GM19238 (cell line): Measurements from ENCODE around the gene CDC25B.

Source experiments
- DNase-seq: peaks from one replicate; pipeline ENCODE4 v3.0.0; 2011; ENCODE audit warnings: low spot score; ENCODE audit not compliant: insufficient read length

The CDC25B gene

DNA sequence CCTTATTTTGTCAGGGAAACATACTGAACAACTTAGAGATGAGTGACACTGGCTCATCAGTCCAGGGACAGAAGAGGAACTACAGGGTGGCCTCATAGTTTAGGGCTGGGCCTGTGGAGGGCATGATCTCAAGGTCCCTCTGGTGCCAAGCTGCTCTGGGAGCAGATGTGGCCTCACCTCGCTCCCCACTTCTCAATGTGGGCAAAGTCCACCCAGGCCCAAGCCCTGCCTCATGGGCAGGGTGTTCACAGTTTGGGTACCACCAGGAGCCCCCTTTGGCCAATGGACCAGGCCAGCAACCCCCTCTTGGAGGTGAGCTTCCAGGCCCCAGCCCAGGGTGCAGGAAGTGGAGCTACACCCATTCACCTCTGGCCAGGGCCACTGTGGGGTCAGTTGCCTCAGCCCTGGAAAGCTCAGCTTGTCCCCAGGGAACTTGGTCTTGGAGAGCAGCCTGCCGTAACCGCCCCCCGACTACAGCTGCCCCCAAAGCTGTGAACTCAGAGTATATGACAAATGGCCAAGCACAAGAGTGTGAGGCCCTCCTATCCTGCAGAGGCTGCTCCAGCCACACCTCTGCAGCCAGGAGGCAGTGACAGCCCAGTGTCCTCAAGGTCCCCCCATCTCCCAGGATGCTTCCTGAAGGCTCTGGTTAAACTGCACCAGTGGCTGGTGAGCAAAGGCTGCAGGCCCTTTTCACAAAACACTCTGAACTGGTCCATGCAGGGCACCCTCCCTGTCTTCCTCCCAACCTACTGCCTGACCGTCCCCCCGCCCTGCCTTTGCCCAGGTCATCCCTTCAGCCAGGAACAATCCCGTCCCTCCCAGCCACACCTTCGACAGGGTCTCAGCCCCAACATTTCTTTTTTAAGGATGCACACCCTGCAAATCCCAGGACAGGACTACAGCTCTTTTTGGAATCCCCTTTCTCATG is 32.2 kb upstream of the CDC25B start:
- DNase-seq = no peak

DNA sequence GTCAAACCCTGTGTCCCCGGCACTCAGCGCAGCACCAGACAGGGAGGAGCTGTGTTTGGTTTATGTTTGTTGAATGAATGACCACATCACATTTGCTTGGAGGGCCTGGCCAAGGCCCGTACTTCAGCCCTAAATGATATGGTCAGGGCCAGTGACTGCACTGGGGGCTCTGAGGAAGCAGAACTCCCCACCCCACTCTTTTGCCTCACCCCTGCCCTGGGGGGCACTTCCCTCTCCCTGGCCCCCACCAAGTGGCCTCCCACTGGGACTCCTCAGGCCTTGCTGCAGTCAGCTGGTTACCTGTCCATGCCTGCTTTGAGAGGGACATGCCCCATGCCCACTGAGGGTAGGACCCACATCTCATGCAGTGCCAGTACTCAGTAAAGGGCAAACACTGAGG is 31.5 kb upstream of the CDC25B start:
- no peak for DNase-seq

DNA sequence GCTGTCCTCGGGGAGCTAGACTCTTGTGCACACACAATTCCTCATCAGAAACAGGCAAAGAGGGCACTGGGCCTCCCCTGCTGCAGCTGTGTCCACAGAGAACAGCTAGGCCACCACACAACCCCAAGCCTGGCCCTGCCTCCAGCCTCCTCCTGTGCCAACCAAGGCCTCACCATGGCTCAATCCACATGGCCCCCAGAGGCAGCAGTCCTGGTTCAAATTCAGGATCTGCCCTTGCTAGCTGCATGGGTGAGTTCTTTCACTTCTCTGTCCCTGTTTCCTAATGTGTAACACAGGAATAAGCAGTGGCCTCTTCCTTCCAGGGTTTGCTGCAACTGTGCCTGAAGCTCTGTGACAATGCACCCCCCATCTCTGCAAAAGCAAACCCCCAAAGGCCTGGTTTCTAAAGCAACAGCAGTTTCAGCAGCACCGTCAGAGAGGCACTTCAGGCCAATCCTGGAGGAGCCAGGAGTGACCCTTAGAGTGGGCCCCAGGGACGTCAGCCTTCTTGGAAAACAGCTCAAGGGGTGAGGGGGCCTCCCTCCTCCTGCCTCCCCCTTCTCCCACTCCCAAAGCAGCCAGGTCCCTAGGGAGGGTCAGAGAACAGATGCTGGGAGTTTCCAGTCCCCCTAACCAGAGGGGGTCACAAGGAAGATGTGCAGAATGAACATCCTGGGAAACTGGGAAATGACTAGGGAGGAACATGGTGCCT is 30.8 kb upstream of the CDC25B start:
- DNase-seq = no peak

DNA sequence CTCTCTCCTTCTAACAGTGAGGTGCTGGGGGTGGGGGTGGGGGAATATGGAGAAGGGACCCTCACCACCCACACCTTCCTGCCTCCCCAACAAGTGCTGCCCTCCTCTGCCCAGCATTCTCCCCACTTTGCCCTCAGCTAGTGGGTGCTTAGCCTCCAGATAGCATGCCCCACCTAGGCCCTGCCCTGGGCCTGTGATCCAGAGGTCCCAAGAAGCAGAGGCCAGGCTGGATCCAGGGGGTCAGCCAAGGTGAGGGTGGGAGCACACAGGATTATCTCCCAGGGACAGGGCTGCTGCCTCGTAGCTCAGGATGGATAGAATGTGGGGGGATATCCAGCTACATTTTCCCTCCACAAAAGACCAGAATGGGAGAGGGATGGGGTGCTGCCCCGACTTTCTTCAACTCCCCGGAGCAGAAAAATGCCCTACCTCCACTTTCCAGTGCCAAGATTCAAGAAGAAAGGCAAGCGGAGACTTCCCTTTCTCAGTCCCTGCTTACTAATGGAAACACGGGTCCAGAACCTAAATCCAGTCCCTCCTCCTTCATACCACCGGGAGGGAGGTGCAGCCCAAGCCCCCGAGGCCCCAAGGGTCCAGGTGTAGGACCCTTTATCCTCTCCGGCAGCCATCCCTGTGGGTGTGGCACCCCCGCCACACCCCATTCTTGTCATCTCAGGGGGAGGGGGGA is 29.5 kb upstream of the CDC25B start:
- no peak for DNase-seq

DNA sequence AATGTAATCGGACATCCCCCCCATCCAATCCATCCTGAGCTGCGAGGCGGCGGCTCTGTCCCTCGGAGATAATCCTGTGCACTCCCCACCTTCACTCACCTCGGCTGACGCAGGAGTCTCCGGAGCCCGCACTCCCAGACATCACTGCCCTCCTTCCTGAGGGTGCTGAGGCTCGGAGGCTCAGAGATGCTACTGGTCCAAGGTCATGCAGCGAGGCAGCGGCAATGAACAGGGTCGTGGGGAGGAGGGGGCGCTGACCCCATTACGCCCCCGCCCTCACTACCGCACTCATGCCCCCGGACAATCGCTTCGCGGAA is 29.0 kb upstream of the CDC25B start:
- DNase-seq = no peak

DNA sequence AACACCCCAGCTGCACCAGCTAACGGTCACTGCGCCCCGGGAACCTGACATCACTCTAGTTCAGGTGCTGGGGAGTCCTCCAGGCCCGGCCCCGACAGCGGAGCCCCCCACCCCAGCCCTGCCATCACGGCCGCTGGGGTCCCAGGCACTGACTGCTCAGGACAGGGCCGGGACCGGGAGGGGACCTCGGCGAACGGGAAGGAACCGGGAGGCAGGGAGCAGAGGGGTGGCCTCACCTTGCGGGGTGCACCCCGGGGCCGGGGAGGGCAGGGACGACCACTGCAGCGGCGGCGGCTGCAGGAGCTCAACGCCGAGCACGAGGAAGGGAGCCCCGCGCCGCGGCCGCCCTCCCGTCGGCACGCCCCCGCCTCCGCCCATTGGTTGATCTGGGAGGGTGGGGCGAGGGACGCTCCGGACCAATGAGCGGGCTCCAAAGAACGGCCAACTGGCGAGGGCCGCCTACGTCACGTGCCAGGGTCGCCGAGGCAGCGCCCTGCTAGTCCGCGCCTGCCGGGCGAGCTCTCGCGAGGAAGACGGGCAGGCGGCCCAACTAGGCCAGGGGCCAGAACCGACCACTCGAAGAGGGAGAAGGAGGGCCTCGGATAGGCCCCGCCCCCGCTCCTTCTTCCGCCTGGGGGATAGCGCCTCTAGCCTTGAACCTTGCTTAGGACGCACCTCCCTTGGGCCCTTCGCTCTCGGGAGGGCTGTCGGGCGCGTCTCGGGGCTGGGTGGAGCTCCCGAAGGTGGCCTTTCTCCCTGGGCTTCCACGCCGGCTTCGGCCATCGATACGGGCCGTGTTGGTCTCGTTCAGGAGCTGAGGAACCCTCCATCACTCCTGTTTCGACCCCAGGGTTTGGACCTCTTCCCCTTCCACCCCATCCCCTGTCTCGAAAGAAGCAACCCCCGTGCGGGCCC is 28.4 kb upstream of the CDC25B start, which contains the start of gene ADISSP:
Gene ADISSP, minus strand, starts transcription at position 327 of the 915 bp plus-strand sequence. CDS start 7,653 bp downstream, outside the sequence.
- peak; percentile 98 for DNase-seq

DNA sequence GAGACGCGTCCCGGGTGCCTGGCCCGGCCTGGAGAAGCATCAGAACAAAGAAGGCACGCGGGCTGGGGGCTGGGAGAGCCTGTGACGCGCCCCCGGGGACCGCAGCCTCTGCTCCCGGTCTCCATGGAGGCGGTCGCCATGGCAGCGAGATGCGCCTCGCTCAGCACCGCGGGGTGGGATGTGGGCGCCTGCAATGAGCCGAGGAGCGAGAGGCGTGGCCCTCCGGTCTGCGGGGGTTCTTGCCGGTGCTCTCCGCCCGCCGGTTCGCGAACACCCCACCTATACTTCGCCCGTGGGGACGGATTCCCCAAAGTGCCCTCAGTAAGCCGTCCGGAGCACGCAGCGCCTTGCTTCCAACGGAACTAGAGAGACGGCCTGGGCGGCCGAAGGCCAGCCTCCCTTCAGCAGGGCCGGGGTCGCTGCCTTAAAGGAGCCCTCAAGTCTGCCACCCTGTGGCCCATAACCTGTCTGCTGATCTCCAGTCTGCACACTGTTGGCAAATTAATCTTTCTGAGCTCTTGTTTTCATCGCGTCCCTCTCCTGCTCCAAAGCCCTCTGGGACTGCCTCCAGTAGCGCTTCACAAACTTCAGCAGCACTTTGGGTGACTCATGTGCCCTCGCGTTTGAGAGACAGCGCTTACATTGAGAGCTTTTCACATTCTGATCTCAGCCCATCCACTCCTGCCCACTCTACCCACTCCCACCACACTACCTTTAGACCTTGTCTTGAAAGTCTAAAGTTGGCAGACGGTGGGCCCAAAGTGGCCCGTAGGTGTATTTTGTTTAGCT is 27.6 kb upstream of the CDC25B start:
- DNase-seq = peak; percentile 72

DNA sequence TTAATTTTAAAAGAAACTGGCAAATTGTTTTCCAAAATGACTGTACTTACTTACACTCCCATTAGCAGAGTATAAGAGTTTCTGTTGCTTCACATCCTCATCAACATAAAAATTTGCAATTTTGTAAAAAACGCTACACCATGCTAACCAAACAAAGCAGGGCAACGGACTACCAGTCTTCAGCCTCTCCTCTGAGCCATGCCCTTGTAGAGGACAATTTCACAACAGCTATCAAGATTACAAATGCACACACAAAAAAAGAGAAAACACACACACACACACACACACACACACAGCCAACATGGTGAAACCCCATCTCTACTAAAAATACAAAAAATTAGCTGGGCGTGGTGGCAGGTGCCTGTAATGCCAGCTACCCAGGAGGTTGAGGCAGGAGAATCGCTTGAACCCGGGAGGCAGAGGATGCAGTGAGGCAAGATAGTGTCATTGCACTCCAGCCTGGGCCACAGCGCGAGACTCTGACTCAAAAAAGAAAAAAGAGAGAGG is 24.5 kb upstream of the CDC25B start:
- no peak for DNase-seq

DNA sequence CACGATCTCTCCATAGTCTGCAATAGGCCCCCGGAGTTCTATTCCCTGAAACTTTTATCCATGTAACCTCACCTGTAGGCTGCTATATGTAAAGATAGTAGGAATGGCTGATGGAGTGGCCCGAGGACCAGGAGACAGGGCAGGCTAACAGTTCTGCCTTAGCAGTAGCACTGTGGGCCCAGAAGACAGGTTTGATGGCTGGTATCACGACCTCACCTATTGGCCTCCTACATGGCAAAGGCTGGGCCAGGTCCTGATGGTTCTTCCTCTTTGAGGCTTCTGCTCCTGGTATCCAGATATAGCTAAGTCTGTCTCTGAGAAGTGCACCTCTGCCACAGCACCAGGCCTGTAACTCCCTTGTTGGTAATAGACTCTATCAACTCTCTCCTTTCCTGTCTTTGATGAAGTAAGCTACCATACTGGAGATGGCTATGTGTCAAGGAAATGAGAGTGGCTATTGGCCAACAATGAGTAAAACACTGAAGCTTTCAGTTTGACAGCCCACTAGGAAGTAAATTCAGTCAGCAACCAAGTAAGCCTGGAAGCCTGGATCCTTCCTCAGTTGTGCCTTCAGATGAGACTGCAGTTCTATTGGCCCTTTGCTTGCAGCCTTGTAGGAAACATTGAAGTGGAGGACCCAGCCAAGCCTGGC is 20.5 kb upstream of the CDC25B start:
- no peak for DNase-seq

DNA sequence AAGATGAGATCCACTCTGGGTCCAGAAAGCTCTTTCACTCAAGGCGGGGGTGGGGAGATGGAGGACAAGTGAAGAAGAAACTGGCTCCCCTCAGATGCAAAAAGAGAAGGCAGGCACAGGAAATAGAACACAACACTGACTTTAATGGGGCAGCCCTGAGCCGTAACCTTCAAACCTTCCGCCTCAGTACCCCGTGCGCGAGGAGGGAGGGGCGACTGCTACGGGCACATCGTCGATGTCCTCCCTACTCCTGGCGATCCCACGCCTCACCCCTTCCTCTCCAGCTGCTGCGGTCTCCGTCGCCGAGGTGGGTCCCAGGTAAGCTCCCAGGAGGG is 18.8 kb upstream of the CDC25B start:
- no peak for DNase-seq

DNA sequence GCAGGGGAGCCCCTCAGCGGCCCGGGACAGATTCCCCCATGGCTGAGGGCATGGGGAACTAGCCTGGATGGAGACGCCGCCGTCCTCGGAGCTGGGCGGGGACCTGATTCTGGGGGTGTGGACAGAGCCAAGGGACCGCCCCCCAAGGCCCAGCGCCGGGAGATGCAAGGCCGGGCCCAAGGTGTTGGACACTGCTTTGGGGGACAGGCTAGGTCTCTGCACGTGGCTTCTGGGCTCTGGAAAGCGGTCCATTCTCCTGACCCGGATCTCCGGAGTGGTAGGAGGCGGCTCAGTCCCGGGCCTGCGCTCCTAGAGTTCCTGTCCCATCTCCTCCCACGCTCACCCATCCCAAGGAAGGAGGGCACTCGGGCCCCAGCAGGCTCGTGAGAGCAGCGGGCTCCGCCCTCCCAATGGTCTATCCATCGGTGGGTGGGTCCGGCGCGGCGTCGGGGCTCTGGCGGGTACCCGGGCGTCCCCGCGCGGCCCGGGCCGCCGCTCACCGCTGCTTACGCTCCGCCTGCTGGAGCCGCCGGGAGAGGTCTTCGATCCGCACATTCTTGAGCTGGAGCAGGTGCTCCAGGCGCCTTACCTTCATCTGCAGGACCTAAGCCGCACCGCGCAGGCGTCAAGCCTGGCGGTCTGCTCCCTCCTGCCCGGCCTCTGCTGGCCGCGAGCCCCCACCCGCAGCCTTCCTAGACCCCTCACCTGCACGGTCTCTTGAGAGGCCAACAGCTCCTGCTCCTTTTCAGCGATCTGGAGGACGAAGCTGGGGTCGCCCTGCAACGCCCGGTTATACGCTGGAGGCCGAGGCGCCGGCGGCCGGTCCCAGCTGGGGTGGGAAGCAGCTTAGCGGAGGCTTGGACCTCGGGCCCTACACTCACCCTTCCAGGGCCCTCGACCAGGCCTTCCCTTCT is 18.1 kb upstream of the CDC25B start:
- peak; percentile 52 for DNase-seq

DNA sequence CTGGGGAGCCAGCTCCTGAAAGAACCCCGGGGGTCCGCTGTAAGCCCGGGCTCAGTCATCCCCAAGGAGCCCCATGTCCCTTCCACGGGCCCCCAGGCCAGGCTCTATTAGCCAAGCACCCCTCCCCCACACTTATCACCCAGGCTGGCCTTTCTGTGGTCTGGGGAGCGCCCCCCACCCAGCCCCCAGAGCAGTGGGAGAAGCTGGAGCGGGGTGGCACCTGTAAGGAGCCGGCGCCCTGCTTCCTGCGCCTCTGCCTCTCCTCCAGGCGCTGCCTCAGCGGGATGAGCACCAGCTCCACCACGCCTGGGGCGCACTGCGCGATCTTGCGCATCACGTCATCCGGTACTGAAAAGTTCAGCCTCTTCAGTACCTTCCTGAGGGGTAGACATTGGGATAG is 17.1 kb upstream of the CDC25B start:
- no peak for DNase-seq

DNA sequence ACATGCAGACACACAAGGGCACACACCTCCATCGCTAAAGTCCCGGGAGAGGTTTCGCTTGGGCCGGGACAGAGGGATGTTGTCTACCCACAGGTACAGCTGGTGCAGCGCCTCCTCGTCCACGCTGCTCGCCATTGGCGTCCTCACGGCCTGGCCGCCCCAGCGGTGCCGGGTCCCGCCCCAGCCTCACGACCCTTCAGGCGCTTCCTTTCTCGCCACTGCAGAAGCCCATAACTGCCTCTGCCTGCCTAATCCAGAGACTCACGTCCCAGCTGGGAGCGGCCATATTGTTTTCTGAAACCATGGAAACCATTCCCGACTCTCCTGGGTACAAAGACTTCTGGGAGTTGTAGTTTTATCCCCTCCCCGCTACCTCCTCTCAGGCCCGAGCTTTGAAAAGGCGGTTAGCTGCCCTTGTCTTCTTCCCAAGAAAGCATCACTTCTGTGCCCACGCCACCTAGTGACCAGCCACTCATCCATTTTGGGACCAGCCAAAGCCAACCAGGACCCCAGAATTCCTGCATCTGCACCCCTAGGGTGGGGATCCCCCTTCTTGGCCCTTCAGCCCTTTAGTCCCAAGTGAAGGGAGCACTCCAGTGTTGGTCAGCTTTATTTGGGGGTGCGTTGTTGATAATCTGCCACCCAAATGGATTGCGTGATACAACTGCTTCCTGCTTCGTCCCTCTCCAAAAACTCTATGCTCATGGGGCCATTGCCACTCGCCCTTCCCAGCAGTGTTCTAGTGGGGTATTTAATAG is 14.8 kb upstream of the CDC25B start, which contains the start of gene SPEF1:
Gene SPEF1, minus strand, starts transcription at position 296 of the 758 bp plus-strand sequence. Its CDS starts 161 bp downstream, at position 135.
- peak; percentile 88 for DNase-seq

DNA sequence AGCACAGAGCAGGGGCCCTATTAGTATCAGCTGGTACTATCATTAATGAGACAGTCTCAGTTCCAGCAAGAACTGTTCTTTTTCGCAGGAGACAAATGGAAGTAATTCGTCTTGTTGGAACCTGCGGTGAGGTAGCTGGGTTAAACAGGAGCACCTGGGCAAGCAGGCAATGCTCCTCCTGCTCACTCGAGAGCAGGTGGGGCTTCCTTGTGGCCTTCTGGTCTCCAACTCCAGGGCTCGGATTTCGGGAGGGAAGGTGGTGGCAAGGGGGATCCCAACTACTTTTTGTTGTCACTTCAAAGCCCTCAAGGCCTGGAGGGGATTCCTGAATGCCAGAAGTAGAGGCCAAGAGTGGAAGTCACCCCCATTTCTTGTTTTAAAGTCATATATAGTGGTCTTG is 13.5 kb upstream of the CDC25B start:
- no peak for DNase-seq

DNA sequence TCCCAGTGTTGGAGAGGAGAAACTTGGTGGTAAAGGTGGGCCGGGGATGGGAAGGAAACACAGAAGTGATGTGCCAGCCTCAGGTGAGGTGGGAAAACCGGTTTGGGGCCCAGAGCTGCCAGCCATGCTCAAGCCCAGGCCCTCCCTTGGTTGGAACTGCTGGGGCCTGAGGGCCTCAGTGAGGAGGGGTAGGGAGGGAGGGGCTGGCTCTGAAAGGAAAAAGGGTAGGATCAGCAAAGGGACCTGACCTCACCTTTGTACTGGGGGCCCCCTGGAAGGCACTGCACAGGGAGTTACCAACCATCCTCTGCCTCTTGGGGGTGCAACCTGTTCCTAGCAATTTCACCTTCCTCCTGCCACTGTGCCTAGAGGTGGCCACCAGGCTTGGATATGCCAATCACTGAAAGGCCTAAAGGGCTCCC is 13.0 kb upstream of the CDC25B start:
- no peak for DNase-seq

DNA sequence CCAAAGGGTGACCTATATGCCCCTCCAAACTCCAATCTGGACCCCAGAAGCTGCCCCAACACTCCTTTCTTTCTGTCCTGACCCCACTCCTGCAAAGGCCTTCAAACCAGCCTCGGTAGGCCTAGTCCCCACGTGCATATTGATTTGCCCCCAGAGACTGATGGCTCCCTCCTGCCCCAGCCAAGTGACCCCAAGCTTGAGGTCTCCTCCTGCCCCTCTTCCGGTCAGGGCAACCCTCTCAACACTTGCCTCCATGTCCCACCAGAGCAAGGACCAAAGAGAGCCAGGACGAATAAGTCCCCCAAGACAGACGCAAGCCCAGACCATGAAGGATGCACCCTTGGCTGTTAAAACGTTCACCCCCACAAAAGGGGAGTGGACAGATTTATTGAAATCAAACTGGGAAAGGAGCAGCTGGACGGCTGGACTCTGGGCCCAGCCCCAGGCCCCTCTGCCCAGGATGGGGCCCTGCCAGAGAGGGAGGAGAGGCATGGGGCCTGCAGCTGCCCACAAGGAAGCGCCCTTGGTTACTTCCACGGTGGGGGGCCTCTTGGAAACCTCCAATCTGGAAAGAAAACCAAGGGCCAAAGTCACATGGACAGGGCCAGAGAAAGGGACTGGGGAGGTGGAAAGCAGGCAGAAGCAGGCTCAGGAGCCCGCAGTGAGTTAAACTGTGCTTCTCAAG is 12.5 kb upstream of the CDC25B start:
- DNase-seq = no peak

DNA sequence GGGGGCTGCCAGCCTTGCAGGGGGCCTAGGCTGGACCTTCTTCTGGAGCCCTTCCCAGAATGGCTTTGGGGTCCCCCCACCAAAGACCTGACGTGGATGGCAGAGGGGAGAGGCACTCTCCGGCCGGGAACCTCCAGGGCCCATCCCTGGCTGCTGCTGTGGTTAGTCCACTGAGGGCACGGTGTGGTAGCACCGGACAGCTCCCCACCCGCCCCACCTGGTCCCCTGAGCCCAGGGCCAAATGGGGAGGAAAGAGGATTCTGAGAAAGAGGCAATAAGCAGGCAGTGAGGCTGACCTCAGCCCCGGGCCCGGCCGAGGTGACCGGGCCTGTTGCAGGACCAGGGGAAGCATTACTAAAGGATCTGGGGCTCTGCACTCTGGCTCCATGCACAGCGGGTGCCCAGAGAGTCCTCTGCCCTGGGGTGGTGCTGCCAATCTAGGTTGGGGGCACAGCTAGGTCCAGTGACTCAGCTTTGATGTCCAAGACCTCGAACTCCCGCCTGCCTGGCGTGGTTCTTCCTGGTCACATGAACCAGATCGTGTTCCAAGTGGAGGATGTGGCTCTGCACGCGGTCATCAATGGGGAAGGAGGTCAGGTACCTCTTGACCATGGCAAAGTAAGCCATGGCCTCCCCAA is 11.8 kb upstream of the CDC25B start:
- no peak for DNase-seq
